NK-92 (cell line): ENCODE measurements around the gene SCN5A.

Experiments used
- DNase-seq: peaks from one replicate; lab custom pipeline; 2025; ENCODE audit not compliant: unreplicated experiment; lab: John Stamatoyannopoulos, UW

SCN5A gene

DNA sequence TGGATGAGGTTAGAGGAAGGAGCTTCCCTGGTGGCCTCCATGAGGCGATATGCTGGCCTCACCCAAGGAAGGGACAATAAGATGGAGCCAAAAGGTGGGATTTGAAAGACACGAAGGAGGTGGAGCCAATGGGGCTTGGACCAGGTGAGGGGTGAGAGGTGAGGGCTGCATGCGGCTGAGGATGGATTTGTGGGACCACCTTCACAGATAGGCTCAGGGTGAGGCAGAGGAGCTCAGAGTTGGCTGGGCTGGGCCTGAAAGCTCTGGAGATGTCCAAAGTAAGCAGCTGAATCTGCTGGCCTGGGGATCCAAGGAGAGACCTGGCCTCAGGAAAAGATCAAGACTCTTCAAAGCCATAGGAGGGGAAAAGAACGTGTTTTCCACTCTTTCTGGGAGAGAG, 103.5 kb downstream of the SCN5A start:
- DNase-seq = no peak

- no peak for DNase-seq
These were observed 103.9 kb downstream of the SCN5A start for GRCh38 chr3:38545550-38545949.

GRCh38 chr3:38544926-38545325, 104.6 kb downstream of the SCN5A start:
- no peak for DNase-seq

DNA sequence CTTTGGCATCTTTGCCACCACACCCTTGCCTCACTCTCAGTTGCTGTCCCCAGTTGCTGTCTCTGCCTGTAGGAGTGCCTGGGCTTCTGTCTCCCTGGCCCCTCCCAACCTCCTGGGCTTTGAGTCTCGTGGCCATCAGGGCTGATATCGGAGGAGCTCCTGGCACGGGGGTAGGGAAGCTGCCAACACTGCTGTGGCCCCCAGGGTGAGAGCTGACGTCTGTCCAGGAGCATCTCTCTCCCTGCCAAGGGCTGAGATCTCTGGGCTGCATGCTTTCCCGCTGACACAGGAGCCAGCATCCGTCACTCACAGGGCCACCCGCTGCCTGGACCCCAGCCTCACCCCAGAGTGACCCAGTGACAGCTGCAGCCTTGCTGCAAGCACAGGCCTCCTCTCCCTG, 105.9 kb downstream of the SCN5A start:
- no peak for DNase-seq

DNA sequence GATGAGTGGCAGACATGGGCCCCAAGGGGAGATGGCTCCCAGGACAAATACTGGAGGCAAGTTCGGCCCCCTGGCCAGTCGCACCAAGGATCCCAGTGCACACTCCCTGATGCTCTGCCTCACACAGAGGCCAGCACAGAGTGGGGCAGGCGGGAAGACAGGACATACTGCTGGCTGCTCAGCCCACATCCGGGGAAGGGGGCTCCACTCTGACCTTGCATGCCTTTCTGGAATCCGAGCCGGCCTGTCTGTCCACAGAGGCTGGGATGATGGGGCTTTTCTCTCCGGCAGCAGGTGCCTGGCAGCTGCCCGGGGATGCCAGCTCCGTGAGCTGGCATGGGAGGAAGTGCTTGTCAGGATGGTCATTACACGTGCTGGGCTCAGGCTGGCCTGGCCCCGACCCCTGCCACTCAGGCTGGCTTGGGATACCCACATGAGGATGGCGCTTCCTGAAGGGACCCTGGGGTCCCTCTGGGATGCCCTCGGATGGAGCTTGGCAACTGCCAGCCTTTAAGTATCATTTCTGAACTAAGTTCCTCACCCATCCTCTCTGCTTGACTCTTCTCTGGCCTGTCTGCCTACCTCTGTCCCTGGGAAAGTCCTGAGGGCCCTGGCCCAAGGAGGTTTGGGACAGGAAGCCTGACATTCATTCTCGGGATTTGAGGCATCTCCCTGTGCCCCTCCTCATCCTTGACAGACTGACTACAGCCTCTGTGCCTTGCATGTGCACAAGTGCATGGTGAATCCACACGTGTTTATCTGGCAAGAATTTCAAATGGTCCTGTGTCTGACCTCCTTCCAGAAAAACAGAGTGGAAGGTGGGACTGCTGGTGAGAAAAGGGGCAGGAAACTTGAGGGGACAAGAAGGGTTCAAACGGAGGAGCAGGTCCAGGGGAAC, 106.8 kb downstream of the SCN5A start:
- no peak for DNase-seq

GRCh38 chr3:38541806-38542205, 107.7 kb downstream of the SCN5A start:
- no peak for DNase-seq

DNA sequence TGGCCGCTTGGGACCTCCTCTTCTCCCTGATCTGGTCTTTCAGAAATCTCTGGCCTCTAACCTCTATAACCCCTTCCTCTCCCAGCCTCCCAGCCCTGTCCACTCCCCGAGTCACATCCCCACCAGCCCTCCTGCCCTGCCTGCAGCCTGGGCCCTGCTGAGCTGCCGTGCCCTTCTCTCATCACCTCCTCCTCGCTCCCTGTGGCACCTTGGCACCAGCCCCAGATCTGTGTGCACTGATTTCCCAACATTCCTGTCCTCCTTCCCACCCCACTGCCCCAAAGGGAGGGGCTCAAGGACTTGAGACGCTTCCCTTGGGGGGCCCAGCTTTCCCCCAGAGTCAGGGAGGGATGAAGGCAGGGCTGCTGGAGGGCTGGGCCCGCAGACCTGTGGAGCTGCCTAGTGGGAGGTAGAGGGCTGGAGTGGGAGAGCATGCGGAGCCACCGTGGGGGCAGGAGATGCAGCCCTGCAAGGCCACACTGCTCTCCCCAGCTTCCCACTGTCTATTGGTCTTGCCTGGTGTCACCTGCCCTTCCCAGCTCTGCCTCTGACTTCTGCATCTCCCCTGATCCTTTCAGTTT, 110.6 kb downstream of the SCN5A start:
- no peak for DNase-seq

- DNase-seq = no peak
These were observed 112.8 kb downstream of the SCN5A start for GRCh38 chr3:38536671-38537070.

DNA sequence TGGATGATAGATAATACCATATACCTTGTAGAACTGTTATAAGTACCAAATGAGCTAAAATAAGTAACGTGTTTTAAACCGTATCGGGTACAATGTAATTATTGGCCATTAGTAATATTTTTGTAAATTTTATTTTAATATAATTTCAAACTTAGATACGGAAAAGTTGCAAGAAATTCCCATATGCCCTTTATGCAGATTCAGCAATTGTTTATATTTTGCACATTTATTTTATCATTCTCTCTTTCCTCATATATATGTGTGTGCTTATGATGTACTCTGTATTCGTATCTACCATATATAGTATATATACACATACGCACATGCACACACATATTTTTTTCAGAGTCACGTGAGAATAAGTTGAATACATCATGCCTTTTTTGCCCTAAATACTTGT, 114.9 kb downstream of the SCN5A start:
- DNase-seq = no peak

DNA sequence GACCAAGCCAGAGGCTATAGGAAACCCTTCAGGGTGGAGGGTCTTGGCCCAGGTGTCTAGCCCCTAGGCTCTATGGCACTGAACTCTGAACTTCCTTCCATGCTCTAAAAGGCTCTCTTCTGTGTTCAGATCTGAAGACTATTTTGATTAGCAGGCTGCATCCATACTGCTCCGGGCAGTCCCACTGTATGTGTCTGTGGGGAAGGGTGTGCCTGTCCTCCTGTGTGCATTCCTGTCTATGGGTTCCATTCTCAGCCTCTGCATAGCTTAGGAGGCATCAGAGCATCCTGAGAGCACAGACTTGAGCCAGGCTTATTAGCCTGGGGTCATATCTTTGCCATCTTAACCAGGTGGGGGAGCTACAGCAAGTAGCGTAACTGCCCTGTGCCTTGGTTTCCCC, 115.3 kb downstream of the SCN5A start:
- DNase-seq = no peak

DNA sequence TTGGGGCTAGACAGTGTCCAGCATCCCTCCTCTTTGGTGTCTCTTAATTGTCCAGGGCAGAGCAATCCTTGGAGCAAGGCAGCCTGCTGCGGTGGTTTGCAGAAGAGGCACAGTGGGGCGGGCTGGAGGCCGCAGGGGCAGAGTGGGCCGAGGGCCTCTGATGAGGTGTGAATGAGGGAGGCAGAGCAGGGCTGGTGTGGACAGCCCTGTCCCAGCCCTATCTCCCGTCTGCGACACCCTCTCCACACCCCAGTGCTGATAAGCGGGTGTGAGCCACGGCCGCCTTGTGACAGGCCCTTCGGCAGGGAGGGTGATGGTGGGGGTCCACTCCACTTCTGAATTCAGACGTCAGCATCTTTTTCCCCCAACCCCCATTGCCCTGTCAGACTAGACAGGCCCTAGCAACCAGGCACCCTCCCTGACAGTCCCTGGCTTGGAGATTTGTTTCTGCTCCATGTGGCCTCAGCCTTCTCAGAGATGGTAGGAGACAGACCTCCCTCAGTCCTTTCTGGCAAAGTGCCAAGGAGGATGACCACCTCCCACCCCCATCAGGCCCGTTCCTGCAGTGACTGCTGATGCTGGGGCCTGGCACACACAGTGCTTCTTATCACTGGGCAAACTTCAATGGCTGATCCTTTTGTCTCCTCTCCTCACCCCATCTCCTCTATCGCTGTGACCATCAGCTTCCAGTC, 116.1 kb downstream of the SCN5A start:
- DNase-seq = no peak

DNA sequence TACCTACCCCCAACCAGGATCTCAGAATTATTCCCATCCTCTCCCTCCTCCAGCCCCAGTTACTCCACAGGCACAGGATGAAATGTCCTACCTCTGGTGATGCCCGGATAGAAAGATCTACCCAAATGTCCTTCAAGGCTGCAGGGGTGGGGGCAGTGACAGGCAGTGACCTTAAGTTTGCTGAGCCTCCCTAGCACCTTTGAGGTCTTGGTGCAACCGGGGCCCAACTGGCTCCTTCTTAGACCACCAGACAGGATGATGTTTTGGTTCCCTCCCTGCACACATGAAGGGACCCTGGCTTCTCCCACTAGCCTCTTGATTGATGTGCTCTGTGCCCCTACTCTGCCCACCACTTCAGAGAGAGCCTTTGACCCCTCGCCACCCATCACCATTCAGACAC, 117.0 kb downstream of the SCN5A start:
- DNase-seq = no peak

GRCh38 chr3:38528457-38528856, 121.0 kb downstream of the SCN5A start:
- no peak for DNase-seq

- DNase-seq = no peak
These were observed 122.7 kb downstream of the SCN5A start for GRCh38 chr3:38526792-38527191.

- no peak for DNase-seq
These were observed 125.2 kb downstream of the SCN5A start for GRCh38 chr3:38524141-38524739.

DNA sequence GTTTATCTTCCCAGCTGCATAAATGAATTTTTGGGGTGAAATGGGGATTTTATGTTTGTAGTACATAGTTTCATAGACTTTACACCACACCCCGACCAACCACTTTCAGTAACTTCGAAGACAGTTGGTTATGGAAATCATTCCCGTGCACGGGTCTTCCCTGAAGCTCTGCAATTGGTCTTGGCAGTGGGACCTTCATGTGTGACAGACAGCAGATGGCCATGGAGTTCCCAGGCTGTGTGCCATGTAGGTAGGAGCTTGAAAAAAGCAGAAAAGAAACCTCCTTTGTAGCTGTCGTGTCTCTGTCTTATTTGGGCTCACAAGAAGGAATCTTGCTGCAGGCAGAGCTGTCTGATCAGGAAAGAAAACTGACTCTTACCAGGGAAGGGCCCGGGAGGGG, 127.5 kb downstream of the SCN5A start:
- DNase-seq = no peak

GRCh38 chr3:38521391-38521987, 128.0 kb downstream of the SCN5A start:
- no peak for DNase-seq

DNA sequence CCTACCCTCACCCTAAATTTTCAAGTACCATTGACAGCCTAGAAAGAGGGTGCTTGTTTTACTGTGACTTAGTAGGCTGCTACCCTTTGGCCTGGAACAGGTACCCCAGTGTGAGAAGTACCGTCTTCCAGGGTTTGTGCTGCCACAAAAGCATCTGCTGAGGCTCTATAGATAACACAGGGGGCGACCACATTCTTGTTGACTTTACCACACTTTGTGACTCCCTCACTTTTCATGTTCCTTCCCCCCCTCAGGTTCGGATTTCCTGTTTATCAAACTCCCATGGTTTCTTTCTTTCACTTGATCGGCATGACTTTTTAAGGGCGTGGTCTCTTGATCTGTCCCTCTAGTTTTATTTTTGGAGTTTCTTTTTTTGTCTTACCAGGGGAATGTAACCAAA, 129.8 kb downstream of the SCN5A start:
- no peak for DNase-seq

- no peak for DNase-seq
These were observed 130.5 kb downstream of the SCN5A start for GRCh38 chr3:38519000-38519399.

DNA sequence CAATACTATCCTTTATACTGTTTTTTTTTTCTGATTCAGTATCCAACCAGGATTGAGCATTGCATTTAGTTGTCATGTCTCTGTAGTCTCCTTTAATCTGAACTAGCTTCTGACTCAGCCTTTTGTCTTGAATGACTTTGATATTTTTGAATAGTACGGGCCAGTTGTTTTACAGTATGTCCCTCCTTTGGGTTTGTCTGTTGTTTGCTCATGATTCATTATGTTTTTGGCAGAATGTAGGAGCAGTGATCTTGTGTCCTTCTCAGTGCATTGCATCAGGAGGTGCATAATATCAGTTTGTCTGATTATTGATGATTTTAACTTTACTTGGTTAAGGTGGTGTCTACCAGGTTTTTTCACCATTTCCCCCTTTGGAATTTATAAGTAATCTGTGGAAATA, 132.8 kb downstream of the SCN5A start:
- DNase-seq = no peak

DNA sequence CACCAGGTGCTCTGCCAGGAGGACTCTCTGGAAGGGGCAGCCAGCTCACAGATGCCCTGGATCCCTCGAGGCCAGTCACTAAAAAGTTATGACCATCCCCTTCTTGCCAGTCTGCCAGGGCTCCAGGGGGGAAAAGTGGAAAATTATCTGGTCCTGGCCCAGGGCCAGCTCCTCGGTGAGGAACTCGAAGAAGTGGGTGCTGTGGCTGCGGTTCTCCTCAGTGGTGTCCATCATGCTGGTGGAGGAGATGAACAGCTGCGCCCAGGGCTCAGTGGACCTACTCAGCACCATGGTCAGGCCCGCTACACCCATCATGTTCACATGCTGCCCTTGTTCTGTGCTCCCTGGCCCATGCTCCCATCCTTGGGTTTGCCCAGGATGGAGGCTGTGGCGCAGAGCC, 134.1 kb downstream of the SCN5A start:
- no peak for DNase-seq
